GM12878 (cell line): ENCODE measurements around the gene OXER1. TPM values are rescaled to one million over a fixed set of nuclear protein-coding genes. Genes with fewer than 3 reads are reported as not detected.

Source experiments
- BACH1 ChIP-seq: fragments of 450-650 bp; IDR thresholded peaks from 2 replicates; pipeline ENCODE4 v1.6.1; 2017; ENCODE audit warnings: mild to moderate bottlenecking, borderline replicate concordance
- BCL11A ChIP-seq: IDR thresholded peaks from 2 replicates; pipeline ENCODE4 v1.6.1; 2011; ENCODE audit warnings: low read depth, low read length
- CHD4 ChIP-seq: fragments of 200-600 bp; sonication (generic); IDR thresholded peaks from 2 replicates; pipeline ENCODE4 v1.6.1; 2016; ENCODE audit warnings: mild to moderate bottlenecking
- E2F8 ChIP-seq: fragments of 450-650 bp; IDR thresholded peaks from 2 replicates; pipeline ENCODE4 v1.6.1; 2018; ENCODE audit warnings: mild to moderate bottlenecking, low read depth, moderate library complexity; ENCODE audit not compliant: partially characterized antibody
- EZH2 ChIP-seq: IDR thresholded peaks from 2 replicates; pipeline ENCODE4 v1.6.1; 2012; ENCODE audit warnings: low read depth, mild to moderate bottlenecking, control low read depth, inconsistent platforms, low read length, borderline replicate concordance; ENCODE audit not compliant: control insufficient read depth
- IRF4 ChIP-seq: IDR thresholded peaks from 2 replicates; pipeline ENCODE4 v1.6.1; 2011; ENCODE audit warnings: low read depth, low read length
- JUNB ChIP-seq: IDR thresholded peaks from 2 replicates; pipeline ENCODE4 v1.6.1; 2016; ENCODE audit warnings: antibody characterized with exemption, mild to moderate bottlenecking
- KDM1A ChIP-seq: fragments of 200-600 bp; sonication (generic); IDR thresholded peaks from 2 replicates; pipeline ENCODE4 v1.6.1; 2016; ENCODE audit warnings: borderline replicate concordance
- MEF2A ChIP-seq: IDR thresholded peaks from 2 replicates; pipeline ENCODE4 v1.6.1; 2011; ENCODE audit warnings: low read depth, mild to moderate bottlenecking, low read length, moderate library complexity; ENCODE audit not compliant: insufficient read depth
- NR2C2 ChIP-seq: IDR thresholded peaks from 2 replicates; pipeline ENCODE4 v1.6.1; 2011; ENCODE audit warnings: borderline replicate concordance, low read depth; ENCODE audit not compliant: control insufficient read depth, insufficient read length
- RELB ChIP-seq: fragments of 450-650 bp; IDR thresholded peaks from 2 replicates; pipeline ENCODE4 v1.6.1; 2017; ENCODE audit warnings: low read depth, mild to moderate bottlenecking, moderate library complexity
- SP1 ChIP-seq: IDR thresholded peaks from one replicate; pipeline ENCODE4 v1.6.1; 2011; ENCODE audit warnings: low read depth, low read length
- SRF ChIP-seq, 2 experiments: IDR thresholded peaks; 2 replicates each; pipeline ENCODE4 v1.6.1; 2011; ENCODE audit warnings: low read depth in 2 of 2, low read length in 2 of 2, mild to moderate bottlenecking in 1 of 2, moderate library complexity in 1 of 2
- TCF7 ChIP-seq: IDR thresholded peaks from 2 replicates; pipeline ENCODE4 v1.6.1; 2014; ENCODE audit warnings: antibody characterized with exemption, borderline replicate concordance
- WRNIP1 ChIP-seq: IDR thresholded peaks from 2 replicates; pipeline ENCODE4 v1.6.1; 2011; ENCODE audit warnings: low read depth, low read length, improper control_type of control experiment, borderline replicate concordance
- ZZZ3 ChIP-seq: IDR thresholded peaks from 2 replicates; pipeline ENCODE4 v1.6.1; 2011; ENCODE audit warnings: low read depth; ENCODE audit not compliant: control insufficient read depth, insufficient read length
- polyA plus RNA-seq, 11 experiments: library from polyadenylated mRNA; depleted of rRNA in 4 of 11; unstranded in 6 of 11; stranded (reverse) in 5 of 11; fragments of >200 nt; fragmentation: Nextera tagmentation in 4 of 11; fragmentation: Illumina TruSeq in 1 of 11; extraction: Ambion mirVana in 4 of 11; extraction: Trizol in 1 of 11; gene quantifications; 1 replicate in 1 of 11; 2 replicates in 10 of 11; pipeline versions ENCODE4 v1.2.1 to v1.2.3, GENCODE V29; 2011 to 2016; ENCODE audit warnings: inconsistent platforms in 2 of 11, missing spikeins in 2 of 11, low read depth in 1 of 11
- total RNA-seq, 4 experiments: library from RNA; depleted of rRNA in 3 of 4; stranded (reverse); fragments of >200 nt in 3 of 4; fragmentation: Illumina TruSeq in 1 of 4; extraction: Trizol in 1 of 4; gene quantifications; 2 replicates each; pipeline versions ENCODE4 v1.2.1 to v1.2.3, GENCODE V29; 2013 to 2021
- TF ChIP-seq, protein P1 (sequence below): fragments of 450-650 bp; IDR thresholded peaks from 2 replicates; pipeline ENCODE4 v1.6.1; 2018; ENCODE audit warnings: borderline replicate concordance, mild to moderate bottlenecking; ENCODE audit not compliant: partially characterized antibody
- TF ChIP-seq, protein P2 (sequence below): IDR thresholded peaks from 2 replicates; pipeline ENCODE4 v1.6.1; 2012; ENCODE audit warnings: low read length, inconsistent platforms
- TF ChIP-seq, protein P3 (sequence below): IDR thresholded peaks from 2 replicates; pipeline ENCODE4 v1.6.1; 2011; ENCODE audit warnings: borderline replicate concordance, low read depth, mild to moderate bottlenecking, moderate library complexity, mixed read lengths, low read length; ENCODE audit not compliant: insufficient read depth; ENCODE audit errors: extremely low read length

OXER1 gene
- total and polyA plus RNA-seq, 10 of the 15 experiments (the other 5 are each of a cell fraction or from before 2014, with no cell fraction given) = 0.11 to 8.6 (median 3.3) TPM

GRCh38 chr2:42796427-42797248 lies 32.7 kb upstream of the OXER1 start (continued):
- TF ChIP-seq MEF2A = peak; percentile 87
- TF ChIP-seq IRF4 = peak; percentile 61; the same call in 1 of the 2 replicates
- TF ChIP-seq RELB = peak; percentile 76; the same call in 1 of the 2 replicates
- TF ChIP-seq KDM1A = no peak
- TF ChIP-seq, protein P1, sequence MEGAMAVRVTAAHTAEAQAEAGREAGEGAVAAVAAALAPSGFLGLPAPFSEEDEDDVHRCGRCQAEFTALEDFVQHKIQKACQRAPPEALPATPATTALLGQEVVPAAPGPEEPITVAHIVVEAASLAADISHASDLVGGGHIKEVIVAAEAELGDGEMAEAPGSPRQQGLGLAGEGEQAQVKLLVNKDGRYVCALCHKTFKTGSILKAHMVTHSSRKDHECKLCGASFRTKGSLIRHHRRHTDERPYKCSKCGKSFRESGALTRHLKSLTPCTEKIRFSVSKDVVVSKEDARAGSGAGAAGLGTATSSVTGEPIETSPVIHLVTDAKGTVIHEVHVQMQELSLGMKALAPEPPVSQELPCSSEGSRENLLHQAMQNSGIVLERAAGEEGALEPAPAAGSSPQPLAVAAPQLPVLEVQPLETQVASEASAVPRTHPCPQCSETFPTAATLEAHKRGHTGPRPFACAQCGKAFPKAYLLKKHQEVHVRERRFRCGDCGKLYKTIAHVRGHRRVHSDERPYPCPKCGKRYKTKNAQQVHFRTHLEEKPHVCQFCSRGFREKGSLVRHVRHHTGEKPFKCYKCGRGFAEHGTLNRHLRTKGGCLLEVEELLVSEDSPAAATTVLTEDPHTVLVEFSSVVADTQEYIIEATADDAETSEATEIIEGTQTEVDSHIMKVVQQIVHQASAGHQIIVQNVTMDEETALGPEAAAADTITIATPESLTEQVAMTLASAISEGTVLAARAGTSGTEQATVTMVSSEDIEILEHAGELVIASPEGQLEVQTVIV = no peak
- peak; percentile 68; the same call in 1 of the 2 replicates for TF ChIP-seq BCL11A
- TF ChIP-seq SRF (IDR thresholded peaks at IDR 0.05; ENCODE audit: low read depth in 2 of 2, low read length in 2 of 2) = no peak
- TF ChIP-seq BACH1 = no peak
- TF ChIP-seq NR2C2 = no peak
- TF ChIP-seq, protein P2, sequence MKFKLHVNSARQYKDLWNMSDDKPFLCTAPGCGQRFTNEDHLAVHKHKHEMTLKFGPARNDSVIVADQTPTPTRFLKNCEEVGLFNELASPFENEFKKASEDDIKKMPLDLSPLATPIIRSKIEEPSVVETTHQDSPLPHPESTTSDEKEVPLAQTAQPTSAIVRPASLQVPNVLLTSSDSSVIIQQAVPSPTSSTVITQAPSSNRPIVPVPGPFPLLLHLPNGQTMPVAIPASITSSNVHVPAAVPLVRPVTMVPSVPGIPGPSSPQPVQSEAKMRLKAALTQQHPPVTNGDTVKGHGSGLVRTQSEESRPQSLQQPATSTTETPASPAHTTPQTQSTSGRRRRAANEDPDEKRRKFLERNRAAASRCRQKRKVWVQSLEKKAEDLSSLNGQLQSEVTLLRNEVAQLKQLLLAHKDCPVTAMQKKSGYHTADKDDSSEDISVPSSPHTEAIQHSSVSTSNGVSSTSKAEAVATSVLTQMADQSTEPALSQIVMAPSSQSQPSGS = peak; percentile 84
- TF ChIP-seq ZZZ3 = no peak
- TF ChIP-seq SP1 = peak; percentile 34
- TF ChIP-seq WRNIP1 = no peak
- TF ChIP-seq E2F8 = no peak
- TF ChIP-seq EZH2 = no peak
- peak; percentile 48; the same call in 1 of the 2 replicates for TF ChIP-seq TCF7
- TF ChIP-seq, protein P3, sequence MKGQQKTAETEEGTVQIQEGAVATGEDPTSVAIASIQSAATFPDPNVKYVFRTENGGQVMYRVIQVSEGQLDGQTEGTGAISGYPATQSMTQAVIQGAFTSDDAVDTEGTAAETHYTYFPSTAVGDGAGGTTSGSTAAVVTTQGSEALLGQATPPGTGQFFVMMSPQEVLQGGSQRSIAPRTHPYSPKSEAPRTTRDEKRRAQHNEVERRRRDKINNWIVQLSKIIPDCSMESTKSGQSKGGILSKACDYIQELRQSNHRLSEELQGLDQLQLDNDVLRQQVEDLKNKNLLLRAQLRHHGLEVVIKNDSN = no peak
- TF ChIP-seq JUNB = peak; percentile 94
- TF ChIP-seq CHD4 = no peak
